ENCODE results near the gene GRIP1.

Gene GRIP1

DNA sequence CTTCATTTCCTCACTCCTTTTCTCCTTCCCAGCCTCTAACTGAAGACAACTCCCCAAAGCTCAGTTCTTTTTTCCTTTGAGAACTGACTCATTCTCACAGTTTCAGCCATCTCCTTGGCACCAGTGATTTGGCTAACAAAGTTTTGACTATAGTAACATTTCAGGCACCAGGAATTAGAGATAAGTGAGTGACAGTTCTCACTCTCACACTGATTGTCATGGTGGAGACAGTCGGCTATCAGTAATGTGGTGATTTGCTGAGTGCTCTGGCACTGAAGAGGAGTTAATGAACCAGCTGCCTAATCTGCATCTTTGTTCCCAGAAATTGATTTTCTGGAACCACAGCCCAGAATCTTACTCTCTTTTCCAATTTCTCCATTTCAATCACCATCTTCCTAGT lies 347.1 kb downstream of the GRIP1 start:
- DNase-seq: no peak
- H3K27me3 ChIP-seq (ENCODE audit: insufficient read depth, low read length): no peaks in the 10 kb centered on the region
- no peak overlapping the region for H2BK5ac ChIP-seq (ENCODE audit: low read depth, low read length, poor library complexity)
- H3K9me3 ChIP-seq (ENCODE audit: insufficient read depth, low read depth, low read length): no peaks in the 10 kb centered on the region
- H3K79me1 ChIP-seq (ENCODE audit: low read length): no peaks in the 10 kb centered on the region
- H3K79me2 ChIP-seq (ENCODE audit: control insufficient read depth, insufficient read depth, low read length, poor library complexity): no peaks in the 10 kb centered on the region
- H3K9ac ChIP-seq (ENCODE audit: low read length): no peak overlapping the region
- H4K91ac ChIP-seq (ENCODE audit: low read depth, low read length): no peak overlapping the region
- no peak overlapping the region for H3K4me2 ChIP-seq (ENCODE audit: low read length)
- no peak overlapping the region for H3K4ac ChIP-seq (ENCODE audit: low read depth, low read length)
- no peak overlapping the region for H2BK120ac ChIP-seq (ENCODE audit: insufficient read depth, low read length, poor library complexity)
- H3K18ac ChIP-seq (ENCODE audit: low read length): no peak overlapping the region
- H3K14ac ChIP-seq (ENCODE audit: low read length): no peak overlapping the region
- WGBS (ENCODE audit: extremely low coverage, insufficient coverage, insufficient read length): no CpG with 5 or more reads among the region's 1 CpG
- no peak overlapping the region for H2BK12ac ChIP-seq (ENCODE audit: low read length)
- no peak overlapping the region for H2AFZ ChIP-seq (ENCODE audit: insufficient read depth, low read length, poor library complexity)
- no peak overlapping the region for H3K27ac ChIP-seq (ENCODE audit: low read depth, low read length)
- no peak overlapping the region for H4K8ac ChIP-seq (ENCODE audit: low read depth, low read length)
- no peak overlapping the region for H2AK5ac ChIP-seq (ENCODE audit: low read length)
- H3K23ac ChIP-seq (ENCODE audit: low read length): no peak overlapping the region
- no peak overlapping the region for H4K12ac ChIP-seq (ENCODE audit: low read depth, low read length)
- H3K36me3 ChIP-seq (ENCODE audit: control insufficient read depth in 1 of 2, insufficient read depth in 2 of 2, low read length in 2 of 2): no peaks in the 10 kb centered on the region
- no peak overlapping the region for H3K4me3 ChIP-seq (ENCODE audit: low read depth, low read length)
- no peaks in the 10 kb centered on the region for H3K4me1 ChIP-seq (ENCODE audit: control insufficient read depth in 1 of 2, insufficient read depth in 2 of 2, low read length in 2 of 2)

DNA sequence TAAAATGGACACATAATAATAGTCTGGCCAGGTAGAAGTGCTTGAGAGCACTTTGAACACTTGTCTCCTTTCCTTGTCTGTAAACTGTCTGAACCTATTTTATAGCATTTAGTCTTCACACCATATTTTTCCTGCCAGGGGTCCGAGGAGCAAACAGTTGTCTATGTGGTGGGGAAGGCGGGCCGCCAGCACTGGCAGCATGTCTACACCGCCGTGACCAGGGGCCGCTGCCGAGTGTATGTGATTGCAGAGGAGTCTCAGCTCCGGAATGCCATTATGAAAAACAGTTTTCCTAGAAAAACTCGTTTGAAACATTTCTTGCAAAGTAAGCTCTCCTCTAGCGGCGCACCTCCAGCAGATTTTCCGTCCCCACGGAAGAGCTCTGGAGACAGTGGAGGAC lies 347.9 kb downstream of the GRIP1 start:
- no peak overlapping the region for H3K27ac ChIP-seq (ENCODE audit: low read depth, low read length)
- no peak overlapping the region for H4K12ac ChIP-seq (ENCODE audit: low read depth, low read length)
- no peak overlapping the region for H3K4ac ChIP-seq (ENCODE audit: low read depth, low read length)
- H3K79me1 ChIP-seq (ENCODE audit: low read length): no peaks in the 10 kb centered on the region
- no peak for DNase-seq
- no peak overlapping the region for H3K4me2 ChIP-seq (ENCODE audit: low read length)
- no peaks in the 10 kb centered on the region for H3K79me2 ChIP-seq (ENCODE audit: control insufficient read depth, insufficient read depth, low read length, poor library complexity)
- no peaks in the 10 kb centered on the region for H3K9me3 ChIP-seq (ENCODE audit: insufficient read depth, low read depth, low read length)
- H2BK5ac ChIP-seq (ENCODE audit: low read depth, low read length, poor library complexity): no peak overlapping the region
- H4K8ac ChIP-seq (ENCODE audit: low read depth, low read length): no peak overlapping the region
- WGBS (ENCODE audit: extremely low coverage, insufficient coverage, insufficient read length): no CpG with 5 or more reads among the region's 13 CpGs
- H3K4me3 ChIP-seq (ENCODE audit: low read depth, low read length): no peak overlapping the region
- no peak overlapping the region for H2AFZ ChIP-seq (ENCODE audit: insufficient read depth, low read length, poor library complexity)
- no peak overlapping the region for H2BK120ac ChIP-seq (ENCODE audit: insufficient read depth, low read length, poor library complexity)
- no peaks in the 10 kb centered on the region for H3K4me1 ChIP-seq (ENCODE audit: control insufficient read depth in 1 of 2, insufficient read depth in 2 of 2, low read length in 2 of 2)
- no peak overlapping the region for H3K9ac ChIP-seq (ENCODE audit: low read length)
- H4K91ac ChIP-seq (ENCODE audit: low read depth, low read length): no peak overlapping the region
- no peak overlapping the region for H3K23ac ChIP-seq (ENCODE audit: low read length)
- H2AK5ac ChIP-seq (ENCODE audit: low read length): no peak overlapping the region
- no peaks in the 10 kb centered on the region for H3K27me3 ChIP-seq (ENCODE audit: insufficient read depth, low read length)
- H3K36me3 ChIP-seq (ENCODE audit: control insufficient read depth in 1 of 2, insufficient read depth in 2 of 2, low read length in 2 of 2): no peaks in the 10 kb centered on the region
- H3K18ac ChIP-seq (ENCODE audit: low read length): no peak overlapping the region
- H2BK12ac ChIP-seq (ENCODE audit: low read length): no peak overlapping the region
- no peak overlapping the region for H3K14ac ChIP-seq (ENCODE audit: low read length)

DNA sequence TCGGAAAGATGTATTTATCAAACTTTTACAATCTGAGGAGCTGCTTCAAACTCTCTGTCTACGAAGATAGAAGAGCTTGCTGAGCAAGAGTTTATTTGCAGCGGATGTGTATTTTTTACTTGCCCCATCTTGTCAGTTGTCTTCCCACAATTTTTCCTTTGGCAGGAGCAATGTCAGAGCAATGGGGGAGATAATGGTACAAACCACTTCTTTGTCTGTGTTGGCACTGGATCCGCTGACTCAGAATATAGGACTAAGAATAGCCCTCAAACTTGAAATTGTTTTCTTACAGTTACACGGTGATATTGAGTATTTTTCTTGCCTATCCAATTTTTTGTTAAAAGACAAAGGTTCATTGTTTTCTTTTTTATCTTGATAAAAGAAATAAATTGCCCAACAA lies 348.9 kb downstream of the GRIP1 start:
- no CpG with 5 or more reads among the region's 5 CpGs for WGBS (ENCODE audit: extremely low coverage, insufficient coverage, insufficient read length)
- no peak overlapping the region for H2BK5ac ChIP-seq (ENCODE audit: low read depth, low read length, poor library complexity)

DNA sequence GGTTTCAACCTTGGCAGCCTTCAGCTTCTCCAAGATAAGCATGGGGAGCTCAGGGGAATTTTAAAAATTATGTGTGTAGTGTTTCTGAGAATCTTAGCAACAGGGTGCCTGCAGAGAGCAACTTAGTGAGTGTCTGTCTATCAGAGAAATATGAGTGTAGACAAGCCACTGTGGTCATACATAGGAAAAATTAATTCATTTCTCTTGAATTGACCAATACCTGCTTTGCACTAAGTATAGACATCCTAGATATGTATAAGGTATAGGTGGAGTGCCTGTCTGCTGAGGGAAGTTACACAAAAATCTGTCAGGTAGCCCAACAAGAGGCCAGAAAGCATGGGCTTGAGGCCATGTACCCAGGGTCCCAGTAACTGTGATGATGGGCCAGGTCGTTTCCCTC lies 355.9 kb downstream of the GRIP1 start:
- no peaks in the 10 kb centered on the region for H3K36me3 ChIP-seq (ENCODE audit: control insufficient read depth in 1 of 2, insufficient read depth in 2 of 2, low read length in 2 of 2)
- no peak overlapping the region for H4K91ac ChIP-seq (ENCODE audit: low read depth, low read length)
- no peaks in the 10 kb centered on the region for H3K79me2 ChIP-seq (ENCODE audit: control insufficient read depth, insufficient read depth, low read length, poor library complexity)
- no peaks in the 10 kb centered on the region for H3K4me1 ChIP-seq (ENCODE audit: control insufficient read depth in 1 of 2, insufficient read depth in 2 of 2, low read length in 2 of 2)
- H2AFZ ChIP-seq (ENCODE audit: insufficient read depth, low read length, poor library complexity): no peak overlapping the region
- no CpG with 5 or more reads among the region's 1 CpG for WGBS (ENCODE audit: extremely low coverage, insufficient coverage, insufficient read length)
- H3K18ac ChIP-seq (ENCODE audit: low read length): no peak overlapping the region
- H3K27me3 ChIP-seq (ENCODE audit: insufficient read depth, low read length): no peaks in the 10 kb centered on the region
- no peak overlapping the region for H2BK120ac ChIP-seq (ENCODE audit: insufficient read depth, low read length, poor library complexity)
- no peak overlapping the region for H3K4me3 ChIP-seq (ENCODE audit: low read depth, low read length)
- no peak overlapping the region for H3K4ac ChIP-seq (ENCODE audit: low read depth, low read length)
- no peak overlapping the region for H2AK5ac ChIP-seq (ENCODE audit: low read length)
- no peak overlapping the region for H3K9ac ChIP-seq (ENCODE audit: low read length)
- no peaks in the 10 kb centered on the region for H3K9me3 ChIP-seq (ENCODE audit: insufficient read depth, low read depth, low read length)
- H2BK12ac ChIP-seq (ENCODE audit: low read length): no peak overlapping the region
- H3K79me1 ChIP-seq (ENCODE audit: low read length): no peaks in the 10 kb centered on the region
- H4K8ac ChIP-seq (ENCODE audit: low read depth, low read length): no peak overlapping the region
- no peak overlapping the region for H3K27ac ChIP-seq (ENCODE audit: low read depth, low read length)
- no peak overlapping the region for H3K14ac ChIP-seq (ENCODE audit: low read length)
- H4K12ac ChIP-seq (ENCODE audit: low read depth, low read length): no peak overlapping the region
- no peak overlapping the region for H3K4me2 ChIP-seq (ENCODE audit: low read length)
- DNase-seq: no peak
- no peak overlapping the region for H2BK5ac ChIP-seq (ENCODE audit: low read depth, low read length, poor library complexity)
- no peak overlapping the region for H3K23ac ChIP-seq (ENCODE audit: low read length)

More for the DNA sequence above, 348.9 kb downstream of the GRIP1 start:
- Histone ChIP-seq H3K4me1 (ENCODE audit: control insufficient read depth in 1 of 2, insufficient read depth in 2 of 2, low read length in 2 of 2) (no peaks in the 10 kb centered on the region), H3K14ac (ENCODE audit: low read length) (no peak overlapping the region), H4K91ac (ENCODE audit: low read depth, low read length) (no peak overlapping the region), H4K8ac (ENCODE audit: low read depth, low read length) (no peak overlapping the region), H3K36me3 (ENCODE audit: control insufficient read depth in 1 of 2, insufficient read depth in 2 of 2, low read length in 2 of 2) (no peaks in the 10 kb centered on the region), H4K12ac (ENCODE audit: low read depth, low read length) (no peak overlapping the region), H3K27ac (ENCODE audit: low read depth, low read length) (no peak overlapping the region), H2AFZ (ENCODE audit: insufficient read depth, low read length, poor library complexity) (no peak overlapping the region), H3K4me3 (ENCODE audit: low read depth, low read length) (no peak overlapping the region), H2BK12ac (ENCODE audit: low read length) (no peak overlapping the region), H3K27me3 (ENCODE audit: insufficient read depth, low read length) (no peaks in the 10 kb centered on the region), H3K79me2 (ENCODE audit: control insufficient read depth, insufficient read depth, low read length, poor library complexity) (no peaks in the 10 kb centered on the region), H3K79me1 (ENCODE audit: low read length) (no peaks in the 10 kb centered on the region), H3K4me2 (ENCODE audit: low read length) (no peak overlapping the region), H3K9ac (ENCODE audit: low read length) (no peak overlapping the region), H3K4ac (ENCODE audit: low read depth, low read length) (no peak overlapping the region), H2BK120ac (ENCODE audit: insufficient read depth, low read length, poor library complexity) (no peak overlapping the region), H3K18ac (ENCODE audit: low read length) (no peak overlapping the region), H2AK5ac (ENCODE audit: low read length) (no peak overlapping the region), H3K9me3 (ENCODE audit: insufficient read depth, low read depth, low read length) (no peaks in the 10 kb centered on the region), H3K23ac (ENCODE audit: low read length) (no peak overlapping the region)
- DNase-seq: no peak

Data from trophoblast cell (in vitro differentiated cells and primary cell).